ENCODE results near the gene SIGLEC7. TPM values are rescaled to one million over a fixed set of nuclear protein-coding genes. Genes with fewer than 3 reads are reported as not detected.
A peak's percentile ranks its signal among the peaks of the same experiment; 100 is the strongest.

Gene SIGLEC7
- total RNA-seq, 2 experiments from 2014 or later: 0.20 TPM; not detected in 1

DNA sequence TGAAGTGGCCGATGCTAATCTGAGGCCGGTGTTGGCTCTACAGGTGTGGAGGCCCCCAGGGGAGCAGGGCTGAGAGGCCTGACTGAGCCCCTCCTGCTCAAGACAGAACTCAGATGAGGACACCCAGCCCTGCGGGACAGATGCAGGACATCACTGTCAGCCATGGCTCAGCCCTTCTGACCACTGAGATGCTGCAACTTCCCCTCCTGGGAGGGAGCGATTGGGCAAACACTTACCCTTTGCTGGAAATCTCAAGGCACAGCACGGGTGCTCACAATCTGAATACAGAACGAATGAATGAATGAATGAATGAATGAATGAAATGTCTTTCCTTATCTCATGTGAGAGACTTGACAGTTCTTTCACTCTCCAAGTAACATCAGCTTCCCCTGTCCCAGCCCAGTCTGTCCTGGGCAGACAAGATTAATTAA lies 3.5 kb upstream of the SIGLEC7 start:
- no peaks in the 10 kb centered on the region for H3K27me3 ChIP-seq (ENCODE audit: control insufficient read depth in 1 of 2, insufficient read depth in 2 of 2, low read length in 2 of 2)
- peaks cover 0 to 3% of the 10 kb centered on the region in 2 experiments for H3K9me3 ChIP-seq (ENCODE audit: control insufficient read depth in 1 of 2, insufficient read depth in 1 of 2, low read length in 2 of 2)
- peaks cover 33% of the 10 kb centered on the region for H3K4me1 ChIP-seq (ENCODE audit: insufficient read depth, low read length)
- Mint-ChIP-seq H3K9me3 (no peaks in the 10 kb centered on the region), H3K4me3 (no peak overlapping the region), H3K27me3 (peaks cover 6% of the 10 kb centered on the region), H3K36me3 (ENCODE audit: low read depth) (no peaks in the 10 kb centered on the region), H3K27ac (no peak overlapping the region), H3K4me1 (ENCODE audit: low read depth) (peaks cover 38% of the 10 kb centered on the region)
- no peak overlapping the region for H3K4me3 ChIP-seq (ENCODE audit: low read length)
- no peaks in the 10 kb centered on the region for H3K36me3 ChIP-seq (ENCODE audit: insufficient read depth, low read length)
- TF ChIP-seq, protein P1, sequence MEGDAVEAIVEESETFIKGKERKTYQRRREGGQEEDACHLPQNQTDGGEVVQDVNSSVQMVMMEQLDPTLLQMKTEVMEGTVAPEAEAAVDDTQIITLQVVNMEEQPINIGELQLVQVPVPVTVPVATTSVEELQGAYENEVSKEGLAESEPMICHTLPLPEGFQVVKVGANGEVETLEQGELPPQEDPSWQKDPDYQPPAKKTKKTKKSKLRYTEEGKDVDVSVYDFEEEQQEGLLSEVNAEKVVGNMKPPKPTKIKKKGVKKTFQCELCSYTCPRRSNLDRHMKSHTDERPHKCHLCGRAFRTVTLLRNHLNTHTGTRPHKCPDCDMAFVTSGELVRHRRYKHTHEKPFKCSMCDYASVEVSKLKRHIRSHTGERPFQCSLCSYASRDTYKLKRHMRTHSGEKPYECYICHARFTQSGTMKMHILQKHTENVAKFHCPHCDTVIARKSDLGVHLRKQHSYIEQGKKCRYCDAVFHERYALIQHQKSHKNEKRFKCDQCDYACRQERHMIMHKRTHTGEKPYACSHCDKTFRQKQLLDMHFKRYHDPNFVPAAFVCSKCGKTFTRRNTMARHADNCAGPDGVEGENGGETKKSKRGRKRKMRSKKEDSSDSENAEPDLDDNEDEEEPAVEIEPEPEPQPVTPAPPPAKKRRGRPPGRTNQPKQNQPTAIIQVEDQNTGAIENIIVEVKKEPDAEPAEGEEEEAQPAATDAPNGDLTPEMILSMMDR (IDR thresholded peaks at IDR 0.05): no peak
- ATAC-seq (ENCODE audit: poor library complexity) (no peak), DNase-seq (peak in 2 of 14 experiments; percentile 53 to 57)
- H3K27ac ChIP-seq (ENCODE audit: low read depth in 1 of 2, low read length in 2 of 2): no peak overlapping the region
- ChIA-PET POLR2A (no interaction called here), CTCF (interaction anchor here (0.6 kb wide), 1 partner anchor 495 kb away, joined by 3 read pairs; no protein-coding TSS in a partner anchor)
- intact Hi-C loops (cut with DNase I, micrococcal nuclease): loop anchor here in 1 of 2 experiments (5.0 kb wide), 1 partner anchor 41 kb away; no protein-coding TSS in a partner anchor

DNA sequence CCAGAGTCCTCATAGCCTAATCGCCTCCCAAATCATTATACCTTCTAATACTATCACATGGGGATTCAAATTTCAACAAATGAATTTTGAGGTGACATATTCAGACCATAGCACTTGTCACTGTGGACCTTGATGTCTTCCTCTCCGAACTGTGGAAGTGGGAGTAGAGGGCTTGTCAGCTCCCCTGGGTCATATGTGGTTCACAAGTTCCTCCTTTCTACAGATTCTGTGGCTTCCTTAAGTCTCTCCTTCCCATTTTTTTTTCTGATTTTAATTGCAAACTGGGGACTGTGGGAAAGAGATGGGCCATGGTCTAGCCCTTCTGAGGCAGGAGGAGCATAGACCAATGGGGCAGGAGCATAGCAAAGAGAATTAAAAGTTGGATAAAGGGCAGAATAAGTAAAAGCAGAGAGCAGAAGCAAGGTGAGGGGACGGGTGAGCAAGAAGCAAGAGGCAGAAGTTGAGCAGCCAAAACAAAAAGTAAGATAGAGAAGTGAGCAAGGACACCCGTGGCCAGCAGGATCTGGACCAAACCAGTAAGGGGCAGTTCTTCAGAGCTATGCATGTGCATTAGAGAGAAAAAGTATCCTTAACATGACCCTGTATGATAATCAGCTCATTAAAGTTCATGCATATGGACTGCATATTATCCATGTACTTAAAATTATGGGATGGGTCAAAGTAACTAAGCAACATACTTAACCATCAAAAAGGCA lies 2.6 kb upstream of the SIGLEC7 start:
- peaks cover 0 to 3% of the 10 kb centered on the region in 2 experiments for H3K9me3 ChIP-seq (ENCODE audit: control insufficient read depth in 1 of 2, insufficient read depth in 1 of 2, low read length in 2 of 2)
- H3K4me1 ChIP-seq (ENCODE audit: insufficient read depth, low read length): peaks cover 37% of the 10 kb centered on the region
- peaks cover 38% of the 10 kb centered on the region for H3K4me1 Mint-ChIP-seq (ENCODE audit: low read depth)
- ATAC-seq (ENCODE audit: poor library complexity) (no peak), DNase-seq (peak in 1 of 14 experiments; percentile 39)
- no peaks in the 10 kb centered on the region for H3K36me3 Mint-ChIP-seq (ENCODE audit: low read depth)
- no peak overlapping the region for H3K4me3 ChIP-seq (ENCODE audit: low read length)
- no peaks in the 10 kb centered on the region for H3K9me3 Mint-ChIP-seq
- H3K36me3 ChIP-seq (ENCODE audit: insufficient read depth, low read length): no peaks in the 10 kb centered on the region
- no peak overlapping the region for H3K27ac Mint-ChIP-seq
- no peak overlapping the region for H3K4me3 Mint-ChIP-seq
- POLR2A ChIA-PET: no interaction called here
- H3K27me3 Mint-ChIP-seq: peaks cover 10% of the 10 kb centered on the region
- intact Hi-C loops (cut with DNase I, micrococcal nuclease): loop anchor here in 1 of 2 experiments (5.0 kb wide), 1 partner anchor 42 kb away; no protein-coding TSS in a partner anchor
- CTCF ChIA-PET: no interaction called here
- no peak overlapping the region for H3K27ac ChIP-seq (ENCODE audit: low read depth in 1 of 2, low read length in 2 of 2)
- TF ChIP-seq, protein P1 (IDR thresholded peaks at IDR 0.05): no peak
- no peaks in the 10 kb centered on the region for H3K27me3 ChIP-seq (ENCODE audit: control insufficient read depth in 1 of 2, insufficient read depth in 2 of 2, low read length in 2 of 2)

DNA sequence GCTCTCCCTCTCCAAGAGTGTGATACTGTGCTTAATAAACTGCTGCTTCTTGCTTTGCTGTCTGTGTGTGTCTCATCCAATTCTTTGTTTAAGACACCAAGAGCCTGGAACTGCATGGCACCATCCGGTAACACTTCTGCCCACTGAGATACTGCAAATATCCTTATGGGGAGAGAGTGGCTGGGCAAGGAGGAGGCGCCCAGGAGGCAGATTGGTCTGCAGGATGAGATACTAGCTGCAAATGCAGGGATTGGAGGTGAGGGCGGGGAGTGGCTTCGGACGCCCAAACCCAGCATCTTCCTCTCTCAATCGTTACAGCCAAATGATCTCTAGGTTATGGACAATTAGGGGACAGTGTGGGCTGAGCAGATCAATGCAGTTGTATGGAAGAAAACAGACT lies 1.7 kb upstream of the SIGLEC7 start:
- no peak overlapping the region for H3K4me3 ChIP-seq (ENCODE audit: low read length)
- H3K27me3 ChIP-seq (ENCODE audit: control insufficient read depth in 1 of 2, insufficient read depth in 2 of 2, low read length in 2 of 2): no peaks in the 10 kb centered on the region
- H3K36me3 ChIP-seq (ENCODE audit: insufficient read depth, low read length): no peaks in the 10 kb centered on the region
- POLR2A ChIA-PET: no interaction called here
- CTCF ChIA-PET: no interaction called here
- intact Hi-C loops (cut with DNase I, micrococcal nuclease): no loop called here
- ATAC-seq (ENCODE audit: poor library complexity) (no peak), DNase-seq (no peak)
- H3K4me1 ChIP-seq (ENCODE audit: insufficient read depth, low read length): peaks cover 37% of the 10 kb centered on the region
- H3K9me3 Mint-ChIP-seq: no peaks in the 10 kb centered on the region
- H3K4me3 Mint-ChIP-seq: no peak overlapping the region
- TF ChIP-seq, protein P1 (IDR thresholded peaks at IDR 0.05): no peak
- H3K9me3 ChIP-seq (ENCODE audit: control insufficient read depth in 1 of 2, insufficient read depth in 1 of 2, low read length in 2 of 2): peaks cover 0 to 3% of the 10 kb centered on the region in 2 experiments
- H3K4me1 Mint-ChIP-seq (ENCODE audit: low read depth): peaks cover 38% of the 10 kb centered on the region
- H3K27ac ChIP-seq (ENCODE audit: low read depth in 1 of 2, low read length in 2 of 2): no peak overlapping the region
- H3K27me3 Mint-ChIP-seq: peaks cover 10% of the 10 kb centered on the region
- H3K27ac Mint-ChIP-seq: no peak overlapping the region
- H3K36me3 Mint-ChIP-seq (ENCODE audit: low read depth): no peaks in the 10 kb centered on the region

Data from CD4-positive, alpha-beta T cell (primary cell).